Measurements from ENCODE around the gene EPC1.

GRCh38 chr10:32328499-32328898 lies 18.5 kb downstream of the EPC1 start:
- no peak for TF ChIP-seq CTCF (IDR thresholded peaks at IDR 0.05)
- TF ChIP-seq EP300 (IDR thresholded peaks at IDR 0.05; ENCODE audit: low read depth): no peak
